ENCODE measurements around the gene FABP6. TPM values are rescaled to one million over a fixed set of nuclear protein-coding genes. Genes with fewer than 3 reads are reported as not detected.

The FABP6 gene
- total and polyA plus RNA-seq, 5 donors from 2014 or later, result not detected

- Mint-ChIP-seq H3K4me3 (no peak overlapping the region), H3K4me1 (no peaks in the 10 kb centered on the region), H3K27me3 (no peaks in the 10 kb centered on the region), H3K36me3 (no peaks in the 10 kb centered on the region), H3K27ac (no peak overlapping the region), H3K9me3 (no peaks in the 10 kb centered on the region)
- DNase-seq (no peak), ATAC-seq (ENCODE audit: low read depth in 2 of 2) (no peak)
- H3K36me3 ChIP-seq (ENCODE audit: control insufficient read depth, insufficient read depth, low read length), result no peaks in the 10 kb centered on the region
- H3K27ac ChIP-seq (ENCODE audit: insufficient read depth, low read length, poor library complexity, severe bottlenecking), result no peak overlapping the region
- H3K4me1 ChIP-seq (ENCODE audit: control insufficient read depth, insufficient read depth, low read length, poor library complexity, severe bottlenecking), result no peaks in the 10 kb centered on the region
- no peaks in the 10 kb centered on the region for H3K9me3 ChIP-seq (ENCODE audit: control insufficient read depth in 2 of 2, low read length in 2 of 2)
- H3K27me3 ChIP-seq (ENCODE audit: control insufficient read depth, insufficient read depth, low read length), result no peaks in the 10 kb centered on the region
- H3K4me3 ChIP-seq (ENCODE audit: low read depth, low read length), result no peak overlapping the region
Observed at GRCh38 chr5:160254706-160255105, 25.4 kb downstream of the FABP6 start.

DNA sequence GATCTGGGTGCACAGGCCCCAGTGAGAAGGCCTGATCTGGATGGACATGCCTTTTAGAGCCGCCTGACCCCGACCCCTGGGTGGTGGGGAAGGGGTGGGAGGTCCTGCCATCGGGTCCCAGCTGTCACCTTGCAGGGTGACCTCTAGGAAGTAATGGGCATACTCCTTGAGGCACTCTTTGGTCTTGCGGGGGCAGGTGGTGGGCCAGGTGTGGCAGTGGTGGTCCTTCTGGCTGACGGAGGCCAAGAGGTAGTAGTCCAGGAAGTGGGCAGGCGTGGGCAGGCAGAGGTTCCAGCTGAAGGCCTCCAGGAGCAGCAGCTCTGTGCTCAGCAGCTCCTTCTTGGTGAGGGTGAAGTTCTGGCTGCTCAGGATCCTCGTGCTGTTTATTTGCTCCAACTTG, 30.0 kb downstream of the FABP6 start:
- Histone ChIP-seq H3K4me3 (ENCODE audit: low read depth, low read length) (no peak overlapping the region), H3K27ac (ENCODE audit: insufficient read depth, low read length, poor library complexity, severe bottlenecking) (no peak overlapping the region), H3K9me3 (ENCODE audit: control insufficient read depth in 2 of 2, low read length in 2 of 2) (no peaks in the 10 kb centered on the region), H3K27me3 (ENCODE audit: control insufficient read depth, insufficient read depth, low read length) (no peaks in the 10 kb centered on the region), H3K4me1 (ENCODE audit: control insufficient read depth, insufficient read depth, low read length, poor library complexity, severe bottlenecking) (no peaks in the 10 kb centered on the region), H3K36me3 (ENCODE audit: control insufficient read depth, insufficient read depth, low read length) (no peaks in the 10 kb centered on the region)
- no peaks in the 10 kb centered on the region for H3K36me3 Mint-ChIP-seq
- no peaks in the 10 kb centered on the region for H3K27me3 Mint-ChIP-seq
- ATAC-seq (ENCODE audit: low read depth in 2 of 2) (no peak), DNase-seq (no peak)
- H3K4me1 Mint-ChIP-seq, result peaks cover 0 to 2% (median 0%) of the 10 kb centered on the region in 4 donors
- H3K27ac Mint-ChIP-seq, result no peak overlapping the region
- no peak overlapping the region for H3K4me3 Mint-ChIP-seq
- no peaks in the 10 kb centered on the region for H3K9me3 Mint-ChIP-seq

- no peaks in the 10 kb centered on the region for H3K9me3 ChIP-seq (ENCODE audit: control insufficient read depth in 2 of 2, low read length in 2 of 2)
- DNase-seq (no peak), ATAC-seq (ENCODE audit: low read depth in 2 of 2) (no peak)
- Mint-ChIP-seq H3K27me3 (no peaks in the 10 kb centered on the region), H3K4me1 (peaks cover 0 to 2% (median 0%) of the 10 kb centered on the region in 4 donors), H3K9me3 (no peaks in the 10 kb centered on the region), H3K27ac (no peak overlapping the region), H3K4me3 (no peak overlapping the region), H3K36me3 (no peaks in the 10 kb centered on the region)
- H3K27ac ChIP-seq (ENCODE audit: insufficient read depth, low read length, poor library complexity, severe bottlenecking), result no peak overlapping the region
- no peak overlapping the region for H3K4me3 ChIP-seq (ENCODE audit: low read depth, low read length)
- H3K4me1 ChIP-seq (ENCODE audit: control insufficient read depth, insufficient read depth, low read length, poor library complexity, severe bottlenecking), result no peaks in the 10 kb centered on the region
- no peaks in the 10 kb centered on the region for H3K36me3 ChIP-seq (ENCODE audit: control insufficient read depth, insufficient read depth, low read length)
- H3K27me3 ChIP-seq (ENCODE audit: control insufficient read depth, insufficient read depth, low read length), result no peaks in the 10 kb centered on the region
Observed at GRCh38 chr5:160260006-160260775, 30.9 kb downstream of the FABP6 start.

- Histone ChIP-seq H3K4me3 (ENCODE audit: low read depth, low read length) (no peak overlapping the region), H3K9me3 (ENCODE audit: control insufficient read depth in 2 of 2, low read length in 2 of 2) (no peaks in the 10 kb centered on the region), H3K27me3 (ENCODE audit: control insufficient read depth, insufficient read depth, low read length) (no peaks in the 10 kb centered on the region), H3K4me1 (ENCODE audit: control insufficient read depth, insufficient read depth, low read length, poor library complexity, severe bottlenecking) (no peaks in the 10 kb centered on the region), H3K27ac (ENCODE audit: insufficient read depth, low read length, poor library complexity, severe bottlenecking) (no peak overlapping the region), H3K36me3 (ENCODE audit: control insufficient read depth, insufficient read depth, low read length) (no peaks in the 10 kb centered on the region)
- ATAC-seq (ENCODE audit: low read depth in 2 of 2) (peak in 1 of 2 donors; percentile 28), DNase-seq (no peak)
- H3K4me1 Mint-ChIP-seq, result peaks cover 0 to 2% (median 0%) of the 10 kb centered on the region in 4 donors
- H3K27ac Mint-ChIP-seq, result no peak overlapping the region
- H3K27me3 Mint-ChIP-seq, result no peaks in the 10 kb centered on the region
- H3K4me3 Mint-ChIP-seq, result no peak overlapping the region
- H3K9me3 Mint-ChIP-seq, result no peaks in the 10 kb centered on the region
- no peaks in the 10 kb centered on the region for H3K36me3 Mint-ChIP-seq
Observed at GRCh38 chr5:160260881-160261815, 31.8 kb downstream of the FABP6 start.

DNA sequence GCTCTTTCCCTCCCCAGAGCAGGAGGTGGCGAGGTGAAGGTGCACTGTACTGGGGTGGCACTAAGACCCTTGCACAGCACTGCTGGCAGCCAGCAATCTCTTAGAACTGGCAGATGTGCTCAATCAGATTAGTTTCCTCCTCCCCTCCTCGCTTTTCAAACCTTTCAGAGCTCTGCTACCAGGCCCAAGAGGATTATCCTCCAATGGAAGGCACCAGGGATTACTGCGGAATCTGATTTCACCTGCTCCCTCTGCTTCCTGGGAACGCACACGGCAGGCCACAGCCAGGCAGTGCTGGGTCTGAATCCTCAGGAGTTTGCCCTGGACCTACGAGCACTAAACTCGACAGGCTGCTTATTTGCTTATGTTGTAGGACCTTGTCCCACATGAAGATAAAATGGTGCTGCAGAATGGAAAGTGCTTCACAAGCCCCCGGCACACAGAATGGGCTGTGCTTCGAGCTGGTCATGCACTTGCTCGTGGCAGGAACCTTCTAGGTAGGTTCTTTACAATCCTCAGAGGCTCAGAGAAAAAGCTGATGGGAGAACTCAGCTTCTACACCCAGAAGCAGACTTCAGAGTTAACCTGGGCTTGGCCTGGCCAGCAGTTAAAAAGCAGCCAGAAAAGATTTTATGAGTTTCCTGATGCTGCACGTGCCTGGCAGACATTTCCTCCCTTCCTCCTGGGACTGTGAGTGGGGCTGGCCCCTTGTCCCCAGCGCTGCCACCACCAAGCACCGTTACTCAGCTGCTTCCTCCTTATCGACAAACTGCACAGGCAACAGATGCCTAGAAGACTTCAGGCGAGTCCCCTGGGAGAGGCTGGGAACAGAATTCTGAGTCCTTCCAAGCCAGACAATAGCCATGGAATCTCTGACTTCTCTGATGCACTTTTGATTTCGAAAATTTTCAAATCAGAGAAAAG, 33.1 kb downstream of the FABP6 start:
- Histone ChIP-seq H3K4me3 (ENCODE audit: low read depth, low read length) (no peak overlapping the region), H3K27me3 (ENCODE audit: control insufficient read depth, insufficient read depth, low read length) (no peaks in the 10 kb centered on the region), H3K27ac (ENCODE audit: insufficient read depth, low read length, poor library complexity, severe bottlenecking) (no peak overlapping the region), H3K4me1 (ENCODE audit: control insufficient read depth, insufficient read depth, low read length, poor library complexity, severe bottlenecking) (no peaks in the 10 kb centered on the region), H3K36me3 (ENCODE audit: control insufficient read depth, insufficient read depth, low read length) (no peaks in the 10 kb centered on the region), H3K9me3 (ENCODE audit: control insufficient read depth in 2 of 2, low read length in 2 of 2) (no peaks in the 10 kb centered on the region)
- DNase-seq (no peak), ATAC-seq (ENCODE audit: low read depth in 2 of 2) (no peak)
- Mint-ChIP-seq H3K36me3 (no peaks in the 10 kb centered on the region), H3K4me1 (peaks cover 0 to 2% (median 0%) of the 10 kb centered on the region in 4 donors), H3K4me3 (no peak overlapping the region), H3K27me3 (no peaks in the 10 kb centered on the region), H3K27ac (no peak overlapping the region), H3K9me3 (no peaks in the 10 kb centered on the region)

DNA sequence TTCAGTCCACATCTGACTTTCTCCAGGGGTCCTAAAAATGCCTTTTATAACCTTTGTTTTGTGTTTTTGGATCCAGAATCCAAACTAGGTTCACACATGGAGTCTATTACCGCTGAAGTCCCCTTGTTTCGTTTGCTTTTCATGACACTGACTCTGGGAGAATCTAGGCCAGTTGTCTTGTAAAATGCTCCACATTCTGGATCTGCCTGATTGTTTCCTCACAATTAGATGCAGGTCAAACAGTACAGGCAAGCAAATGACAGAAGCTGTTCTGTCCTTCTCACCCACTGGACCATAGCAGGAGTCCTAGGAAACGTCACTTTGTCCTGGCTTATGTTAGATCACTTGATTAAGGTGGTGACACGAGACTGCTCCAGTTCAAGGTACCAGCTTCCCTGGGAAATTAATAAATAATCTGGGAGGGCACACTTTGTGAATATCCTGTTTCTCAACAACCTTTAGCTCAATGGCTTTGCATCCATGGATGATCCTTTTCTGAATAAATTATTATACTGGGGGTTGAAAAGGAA, 34.1 kb downstream of the FABP6 start:
- Histone ChIP-seq H3K27ac (ENCODE audit: insufficient read depth, low read length, poor library complexity, severe bottlenecking) (no peak overlapping the region), H3K4me3 (ENCODE audit: low read depth, low read length) (no peak overlapping the region), H3K9me3 (ENCODE audit: control insufficient read depth in 2 of 2, low read length in 2 of 2) (no peaks in the 10 kb centered on the region), H3K4me1 (ENCODE audit: control insufficient read depth, insufficient read depth, low read length, poor library complexity, severe bottlenecking) (no peaks in the 10 kb centered on the region), H3K36me3 (ENCODE audit: control insufficient read depth, insufficient read depth, low read length) (no peaks in the 10 kb centered on the region), H3K27me3 (ENCODE audit: control insufficient read depth, insufficient read depth, low read length) (no peaks in the 10 kb centered on the region)
- Mint-ChIP-seq H3K27ac (peak overlapping the region in 1 of 3 donors; percentile 28), H3K27me3 (peaks cover 5% of the 10 kb centered on the region), H3K9me3 (no peaks in the 10 kb centered on the region), H3K36me3 (no peaks in the 10 kb centered on the region), H3K4me1 (peaks cover 0 to 2% (median 0%) of the 10 kb centered on the region in 4 donors), H3K4me3 (no peak overlapping the region)
- DNase-seq, result no peak
- no peak for ATAC-seq (ENCODE audit: low read depth in 2 of 2)

DNA sequence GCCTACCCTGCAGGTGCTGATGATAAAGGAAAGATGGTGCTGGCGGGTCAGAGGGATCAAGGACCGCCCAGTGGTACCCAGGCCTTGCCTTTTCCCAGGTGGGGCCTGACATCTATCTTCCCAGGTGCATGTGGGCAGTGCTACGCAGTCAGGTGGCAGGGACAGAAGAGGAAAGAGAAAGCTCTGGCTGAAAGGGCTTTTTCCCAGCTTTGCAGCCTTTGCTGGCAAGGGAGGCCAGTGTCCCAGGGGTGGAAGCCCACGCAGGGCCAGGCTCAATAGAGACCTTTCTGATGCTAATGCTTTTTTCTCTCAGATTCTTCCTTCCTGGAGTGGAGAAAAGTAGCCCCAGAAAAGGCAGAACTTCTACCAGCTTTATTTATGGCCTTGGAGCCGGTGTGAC, 36.7 kb downstream of the FABP6 start:
- Mint-ChIP-seq H3K27me3 (peaks cover 9% of the 10 kb centered on the region), H3K36me3 (no peaks in the 10 kb centered on the region), H3K27ac (no peak overlapping the region), H3K4me1 (peaks cover 0 to 2% (median 0%) of the 10 kb centered on the region in 4 donors), H3K4me3 (no peak overlapping the region), H3K9me3 (no peaks in the 10 kb centered on the region)
- H3K4me1 ChIP-seq (ENCODE audit: control insufficient read depth, insufficient read depth, low read length, poor library complexity, severe bottlenecking), result no peaks in the 10 kb centered on the region
- H3K27me3 ChIP-seq (ENCODE audit: control insufficient read depth, insufficient read depth, low read length), result no peaks in the 10 kb centered on the region
- no peaks in the 10 kb centered on the region for H3K36me3 ChIP-seq (ENCODE audit: control insufficient read depth, insufficient read depth, low read length)
- H3K4me3 ChIP-seq (ENCODE audit: low read depth, low read length), result no peak overlapping the region
- no peaks in the 10 kb centered on the region for H3K9me3 ChIP-seq (ENCODE audit: control insufficient read depth in 2 of 2, low read length in 2 of 2)
- ATAC-seq (ENCODE audit: low read depth in 2 of 2) (no peak), DNase-seq (no peak)
- H3K27ac ChIP-seq (ENCODE audit: insufficient read depth, low read length, poor library complexity, severe bottlenecking), result no peak overlapping the region

Data from CD4-positive, CD25-positive, alpha-beta regulatory T cell (primary cell).